H1 (cell line): ENCODE results near the gene LCE1B. TPM values are rescaled to one million over a fixed set of nuclear protein-coding genes. Genes with fewer than 3 reads are reported as not detected.

Experiments used
- CTCF ChIA-PET: fragments of 300-600 bp; sonication (Branson Sonifier 250); formaldehyde crosslinking; loops from one replicate; lab custom pipeline; 2021; ENCODE audit not compliant: partially characterized antibody; lab: Charles Lee
- POLR2A ChIA-PET: fragments of 300-600 bp; sonication (Branson Sonifier 250); formaldehyde crosslinking; loops from one replicate; lab custom pipeline; 2021; ENCODE audit warnings: inconsistent platforms; ENCODE audit not compliant: partially characterized antibody; lab: Charles Lee
- DNase-seq, 2 experiments: peaks; one replicate each; pipeline versions ENCODE4 v3.0.0 to v3.0.0-alpha.2; 2010 to 2022; ENCODE audit warnings: low spot score in 2 of 2, low read depth in 1 of 2, mixed read lengths in 1 of 2
- FAIRE-seq: peaks from 2 replicates; lab custom pipeline; 2011; peaks lifted over from hg19 to GRCh38; lab: Jason Lieb, UNC
- H2AFZ ChIP-seq: 2 replicates; pipeline ENCODE4 v1.8.1; 2012; ENCODE audit warnings: low read length, inconsistent platforms
- H2AK5ac ChIP-seq: 2 replicates; pipeline ENCODE4 v1.6.1; 2013; ENCODE audit warnings: low read depth, low read length
- H2BK120ac ChIP-seq: replicated peaks from 2 replicates; pipeline ENCODE3; 2013; ENCODE audit warnings: low read depth, low read length, inconsistent platforms
- H2BK12ac ChIP-seq: 2 replicates; pipeline ENCODE4 v1.6.1; 2013; ENCODE audit warnings: low read depth, low read length
- H2BK15ac ChIP-seq: 2 replicates; pipeline ENCODE4 v1.6.1; 2013; ENCODE audit warnings: low read length
- H2BK20ac ChIP-seq: 2 replicates; pipeline ENCODE4 v1.6.1; 2013; ENCODE audit warnings: low read length
- H2BK5ac ChIP-seq: 2 replicates; pipeline ENCODE4 v1.6.1; 2013; ENCODE audit warnings: low read depth, low read length
- H3K14ac ChIP-seq: 2 replicates; pipeline ENCODE4 v1.6.1; 2013; ENCODE audit warnings: inconsistent platforms; ENCODE audit not compliant: insufficient read length
- H3K18ac ChIP-seq: 2 replicates; pipeline ENCODE4 v1.6.1; 2013; ENCODE audit warnings: low read length; ENCODE audit errors: extremely low read depth
- H3K23ac ChIP-seq: 2 replicates; pipeline ENCODE4 v1.6.1; 2013; ENCODE audit warnings: inconsistent platforms; ENCODE audit not compliant: insufficient read length
- H3K23me2 ChIP-seq: 2 replicates; pipeline ENCODE4 v1.6.1; 2013; ENCODE audit warnings: low read depth, low read length
- H3K27ac ChIP-seq: 2 replicates; pipeline ENCODE4 v1.6.1; 2011; ENCODE audit warnings: low read depth, low read length, inconsistent platforms
- H3K27me3 ChIP-seq, 4 experiments: replicated peaks in 1 of 4; 1 replicate in 1 of 4; 2 replicates in 3 of 4; pipeline versions ENCODE4 v1.6.1 to v1.8.1; 2011 to 2013; ENCODE audit warnings: low read length in 3 of 4, mild to moderate bottlenecking in 3 of 4, inconsistent platforms in 2 of 4, mixed read lengths in 2 of 4, moderate library complexity in 1 of 4; ENCODE audit not compliant: control insufficient read depth in 3 of 4, insufficient read depth in 3 of 4; ENCODE audit errors: extremely low read depth in 1 of 4
- H3K36me3 ChIP-seq, 4 experiments: 2 replicates each; pipeline versions ENCODE4 v1.6.1 to v1.8.1; 2011 to 2013; ENCODE audit warnings: mild to moderate bottlenecking in 4 of 4, low read length in 3 of 4, moderate library complexity in 2 of 4, control low read depth in 1 of 4, inconsistent platforms in 1 of 4; ENCODE audit not compliant: insufficient read depth in 4 of 4, control insufficient read depth in 2 of 4
- H3K4ac ChIP-seq: replicated peaks from 2 replicates; pipeline ENCODE3; 2013; ENCODE audit warnings: low read length, low read depth, mixed read lengths, inconsistent platforms; ENCODE audit not compliant: insufficient read length
- H3K4me1 ChIP-seq, 4 experiments: replicated peaks in 1 of 4; 1 replicate in 1 of 4; 2 replicates in 3 of 4; pipeline versions ENCODE4 v1.6.1 to v1.8.1; 2011 to 2013; ENCODE audit warnings: low read length in 3 of 4, inconsistent platforms in 2 of 4, mixed read lengths in 1 of 4; ENCODE audit not compliant: insufficient read depth in 4 of 4, control insufficient read depth in 3 of 4
- H3K4me2 ChIP-seq, 2 experiments: 2 replicates each; pipeline versions ENCODE4 v1.6.1 to v1.8.1; 2011 to 2013; ENCODE audit warnings: low read depth in 2 of 2, low read length in 2 of 2, control low read depth in 1 of 2, inconsistent platforms in 1 of 2, mild to moderate bottlenecking in 1 of 2; ENCODE audit not compliant: insufficient read depth in 1 of 2
- H3K4me3 ChIP-seq, 4 experiments: fragments of 200-600, 300-600 bp in 1 of 4; sonication (generic), shearing (Covaris generic), sonication (Bioruptor Twin) in 1 of 4; 2 replicates each; pipeline versions ENCODE4 v1.5.1 to v1.8.1; 2011 to 2016; ENCODE audit warnings: low read length in 4 of 4, low read depth in 3 of 4, control low read depth in 2 of 4, inconsistent platforms in 2 of 4, mild to moderate bottlenecking in 2 of 4, mixed read lengths in 1 of 4, moderate library complexity in 1 of 4; ENCODE audit not compliant: insufficient read depth in 2 of 4; ENCODE audit errors: extremely low read depth in 1 of 4
- H3K56ac ChIP-seq: replicated peaks from 2 replicates; pipeline ENCODE3; 2013; ENCODE audit warnings: low read depth, mild to moderate bottlenecking, mixed read lengths, low read length, inconsistent platforms; ENCODE audit not compliant: insufficient read length
- H3K79me1 ChIP-seq: 2 replicates; pipeline ENCODE4 v1.6.1; 2013; ENCODE audit warnings: low read depth, low read length, control low read depth
- H3K79me2 ChIP-seq, 2 experiments: 2 replicates each; pipeline versions ENCODE4 v1.6.1 to v1.8.1; 2012 to 2013; ENCODE audit warnings: low read length in 2 of 2, mild to moderate bottlenecking in 2 of 2, inconsistent platforms in 1 of 2; ENCODE audit not compliant: insufficient read depth in 2 of 2, control insufficient read depth in 1 of 2
- H3K9ac ChIP-seq, 4 experiments: replicated peaks in 1 of 4; 1 replicate in 1 of 4; 2 replicates in 3 of 4; pipeline versions ENCODE4 v1.6.1 to v1.8.1; 2011 to 2013; ENCODE audit warnings: low read depth in 3 of 4, low read length in 3 of 4, control low read depth in 2 of 4, mild to moderate bottlenecking in 2 of 4, moderate library complexity in 2 of 4, inconsistent platforms in 1 of 4; ENCODE audit errors: extremely low read depth in 1 of 4
- H3K9me3 ChIP-seq, 2 experiments: 2 replicates each; pipeline versions ENCODE4 v1.6.1 to v1.8.1; 2012 to 2013; ENCODE audit warnings: mild to moderate bottlenecking in 2 of 2, moderate library complexity in 2 of 2, control low read depth in 1 of 2, inconsistent platforms in 1 of 2, low read depth in 1 of 2, low read length in 1 of 2, mixed read lengths in 1 of 2; ENCODE audit not compliant: insufficient read depth in 2 of 2
- H4K20me1 ChIP-seq, 2 experiments: replicated peaks in 1 of 2; 2 replicates each; pipeline versions ENCODE3 to v1.8.1; 2011 to 2013; ENCODE audit warnings: inconsistent platforms in 2 of 2, low read length in 2 of 2, mild to moderate bottlenecking in 1 of 2; ENCODE audit not compliant: insufficient read depth in 2 of 2, control insufficient read depth in 1 of 2
- H4K5ac ChIP-seq: 2 replicates; pipeline ENCODE4 v1.6.1; 2013; ENCODE audit warnings: low read length, low read depth, mixed read lengths, inconsistent platforms; ENCODE audit not compliant: insufficient read length
- H4K8ac ChIP-seq: 2 replicates; pipeline ENCODE4 v1.8.0; 2013; ENCODE audit warnings: mild to moderate bottlenecking, moderate library complexity, low read length, inconsistent platforms; ENCODE audit not compliant: insufficient read depth; ENCODE audit errors: extremely low read depth
- H4K91ac ChIP-seq: replicated peaks from 2 replicates; pipeline ENCODE3; 2013; ENCODE audit warnings: low read length, mixed read lengths, inconsistent platforms; ENCODE audit not compliant: insufficient read length
- BACH1 ChIP-seq: IDR thresholded peaks from 2 replicates; pipeline ENCODE4 v1.6.1; 2012; ENCODE audit warnings: low read length, improper control_type of control experiment
- HDAC2 ChIP-seq, 2 experiments: fragments of 300-600 bp in 1 of 2; sonication (generic) in 1 of 2; IDR thresholded peaks; 2 replicates each; pipeline ENCODE4 v1.6.1; 2011 to 2012; ENCODE audit warnings: low read depth in 2 of 2, low read length in 2 of 2, mild to moderate bottlenecking in 2 of 2, moderate library complexity in 2 of 2, borderline replicate concordance in 1 of 2, inconsistent platforms in 1 of 2
- SP4 ChIP-seq: IDR thresholded peaks from 2 replicates; pipeline ENCODE4 v1.6.1; 2012; ENCODE audit warnings: low read length, inconsistent platforms
- TEAD4 ChIP-seq: IDR thresholded peaks from 2 replicates; pipeline ENCODE4 v1.6.1; 2012; ENCODE audit warnings: low read depth, low read length, inconsistent platforms, mixed read lengths
- ZNF274 ChIP-seq: IDR thresholded peaks from 2 replicates; pipeline ENCODE4 v1.7.0; 2012; ENCODE audit warnings: low read length, borderline replicate concordance; ENCODE audit errors: extremely low read depth
- WGBS, 2 experiments: shearing (Covaris generic) in 1 of 2; methylation state at CpG; one replicate each; pipeline versions ENCODE4 v1.1.6 to v1.1.7; 2013 to 2015; ENCODE audit warnings: low lambda C conversion rate in 2 of 2, mixed read lengths in 2 of 2, inconsistent platforms in 1 of 2, low coverage in 1 of 2, missing lambda C conversion rate in 1 of 2; ENCODE audit not compliant: insufficient replicate concordance in 2 of 2, insufficient coverage in 1 of 2, insufficient read length in 1 of 2; ENCODE audit errors: extremely low coverage in 1 of 2, missing lambda C conversion rate in 1 of 2; 5-methylcytosine and 5-hydroxymethylcytosine counted together
- polyA plus RNA-seq, 7 experiments: library from polyadenylated mRNA; depleted of rRNA in 3 of 7; stranded (reverse) in 5 of 7; unstranded in 2 of 7; fragments of >200 nt in 5 of 7; fragments of 200-250 nt in 2 of 7; gene quantifications; 1 replicate in 5 of 7; 2 replicates in 1 of 7; 4 replicates in 1 of 7; pipeline versions ENCODE4 v1.2.1 to v1.2.3, GENCODE V29; 2011 to 2013; ENCODE audit warnings: missing spikeins in 2 of 7, mixed read lengths in 2 of 7
- total RNA-seq: library from RNA; stranded (reverse); fragmentation: NEBNext Ultra II Directional; extraction: Animal tissue kit (Norgen Biotek cat#: 25700); gene quantifications from 2 replicates; pipeline ENCODE4 v1.2.1, GENCODE V29; 2021

Gene LCE1B
- total and polyA plus RNA-seq, 2 of the 8 experiments (the other 6 are each of a cell fraction or from before 2014, with no cell fraction given), result not detected

DNA sequence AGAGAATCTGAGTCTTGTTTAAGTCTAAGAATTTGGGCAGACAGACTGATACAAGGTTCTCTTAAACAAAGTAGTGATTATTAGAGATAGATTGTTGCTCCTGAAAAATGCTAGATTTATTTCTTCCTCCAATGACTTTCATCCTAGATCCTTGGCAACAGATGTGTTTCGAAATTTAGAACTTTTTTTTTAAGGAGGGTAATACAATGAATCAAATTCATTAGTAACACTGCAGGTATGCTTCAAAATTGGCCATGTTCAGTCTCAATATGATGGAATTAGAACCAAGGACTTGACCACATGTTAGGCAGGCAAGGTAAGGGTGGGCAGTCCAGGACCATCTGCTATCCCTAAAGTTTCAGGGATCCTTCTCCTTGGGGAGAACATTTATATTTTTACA, 41.4 kb upstream of the LCE1B start:
- FAIRE-seq (no peak), DNase-seq (no peak)
- 75% methylated on average over 1 of the region's 1 CpG; no CpG with 5 or more reads in 1 of the 2 experiments for WGBS, 2 experiments
- H4K8ac ChIP-seq, result no peak overlapping the region
- CTCF ChIA-PET, result no interaction called here
- no peak overlapping the region for H2AFZ ChIP-seq
- H3K18ac ChIP-seq, result no peak overlapping the region
- no peaks in the 10 kb centered on the region for H3K27me3 ChIP-seq
- H2BK5ac ChIP-seq, result no peak overlapping the region
- H3K9ac ChIP-seq, result no peak overlapping the region
- no peak overlapping the region for H2BK20ac ChIP-seq
- no peak overlapping the region for H2AK5ac ChIP-seq
- H3K27ac ChIP-seq, result no peak overlapping the region
- no peak overlapping the region for H2BK15ac ChIP-seq
- H3K4me1 ChIP-seq, result no peaks in the 10 kb centered on the region
- H3K36me3 ChIP-seq, result no peaks in the 10 kb centered on the region
- H3K56ac ChIP-seq, result no peak overlapping the region
- H2BK120ac ChIP-seq, result no peak overlapping the region
- no peak overlapping the region for H4K5ac ChIP-seq
- H2BK12ac ChIP-seq, result no peak overlapping the region
- H3K23ac ChIP-seq, result no peak overlapping the region
- no peak overlapping the region for H3K4ac ChIP-seq
- no peak overlapping the region for H3K4me2 ChIP-seq
- H3K23me2 ChIP-seq, result no peaks in the 10 kb centered on the region
- no peaks in the 10 kb centered on the region for H3K79me1 ChIP-seq
- POLR2A ChIA-PET, result no interaction called here
- H3K4me3 ChIP-seq, result no peak overlapping the region
- no peak overlapping the region for H4K91ac ChIP-seq
- no peaks in the 10 kb centered on the region for H3K79me2 ChIP-seq
- no peak for TF ChIP-seq ZNF274
- no peak for TF ChIP-seq HDAC2 (IDR thresholded peaks at IDR 0.05; ENCODE audit: borderline replicate concordance in 1 of 2, low read depth in 2 of 2, low read length in 2 of 2)
- no peak for TF ChIP-seq BACH1
- no peak for TF ChIP-seq TEAD4
- no peak for TF ChIP-seq SP4
- no peak overlapping the region for H3K14ac ChIP-seq
- H3K9me3 ChIP-seq, result peaks cover 66 to 74% of the 10 kb centered on the region in 2 experiments
- H4K20me1 ChIP-seq, result no peaks in the 10 kb centered on the region
